GM23338 (cell line): Measurements from ENCODE around the gene POLR1A.

Experiments used
- CTCF ChIP-seq, 2 experiments: fragments of 200-600 bp in 1 of 2; sonication (generic) in 1 of 2; conservative IDR thresholded peaks; 2 replicates each; pipeline versions ENCODE4 v1.5.1 to v1.6.1; 2016 to 2017; ENCODE audit warnings: antibody characterized with exemption in 2 of 2, low read depth in 2 of 2, mild to moderate bottlenecking in 2 of 2, moderate library complexity in 1 of 2
- EZH2 ChIP-seq: fragments of 200-600 bp; sonication (generic); IDR thresholded peaks from one replicate; pipeline ENCODE4 v1.8.0; 2017; ENCODE audit warnings: antibody characterized with exemption, mild to moderate bottlenecking, low read depth; ENCODE audit not compliant: unreplicated experiment
- REST ChIP-seq: IDR thresholded peaks from one replicate; pipeline ENCODE4 v1.6.1; 2018; ENCODE audit warnings: antibody characterized with exemption; ENCODE audit not compliant: unreplicated experiment
- ZNF114 ChIP-seq: fragments of 250-450 bp; sonication (Bioruptor Pico); IDR thresholded peaks from 2 replicates; pipeline ENCODE4 v1.5.0; 2020; ENCODE audit warnings: mild to moderate bottlenecking, moderate library complexity

- TF ChIP-seq CTCF (conservative IDR thresholded peaks at IDR 0.05; ENCODE audit: low read depth in 2 of 2), result no peak
- TF ChIP-seq EZH2, result no peak
- no peak for TF ChIP-seq REST
- no peak for TF ChIP-seq ZNF114 (CRISPR knock-in tag)
These were observed 110.6 kb downstream of the POLR1A start for GRCh38 chr2:85994897-85995647.
